ENCODE measurements around the gene C4BPB.

C4BPB gene

DNA sequence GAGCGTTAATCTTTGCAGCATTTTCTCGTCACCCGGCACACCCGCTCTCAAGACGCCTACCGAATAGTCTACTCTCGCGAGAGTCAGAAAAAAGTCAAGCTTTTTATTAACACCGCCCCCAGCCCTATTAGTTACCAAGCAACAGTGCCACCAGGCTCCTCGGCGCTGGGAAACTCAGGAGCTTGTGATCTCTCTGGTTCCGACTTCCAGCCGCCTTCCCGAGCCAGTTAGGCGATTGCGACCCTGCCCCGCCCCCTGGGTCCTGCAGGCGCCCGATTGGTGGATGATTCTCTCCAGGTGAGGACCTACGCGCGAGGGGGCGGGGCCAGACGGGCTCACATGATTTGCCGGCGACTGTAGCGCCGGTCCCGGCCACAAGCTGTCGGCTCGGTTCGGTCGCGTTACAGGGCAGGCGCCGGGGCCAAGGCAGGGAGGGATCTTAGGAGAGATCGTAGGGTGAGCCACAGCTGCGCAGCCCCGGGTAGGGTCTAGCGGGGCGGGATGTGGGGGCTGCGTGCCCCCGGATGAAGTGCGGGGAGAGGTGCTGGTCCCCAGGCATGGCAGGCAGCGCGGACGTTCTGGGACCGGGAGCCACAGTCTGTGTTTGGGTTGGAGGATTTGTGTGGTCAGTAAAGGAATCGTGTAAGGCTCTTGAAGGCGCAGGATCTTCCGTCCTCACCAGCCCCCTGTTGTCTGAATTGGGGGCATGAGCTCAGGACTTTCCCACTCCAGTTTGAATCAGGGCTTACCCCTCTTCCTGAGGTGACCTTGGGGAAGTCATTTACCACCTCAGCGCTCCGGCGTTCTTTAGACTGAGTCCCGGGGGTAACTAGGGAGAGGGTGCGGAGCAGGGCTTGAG is 35.5 kb upstream of the C4BPB start, which contains the start of gene PFKFB2:
PFKFB2 (plus strand) TSS at position 365 of the 859 bp plus-strand sequence. CDS start 1,443 bp downstream, outside the sequence.
- peak within 1 kb of the TSS; percentile 34 to 97 for H3K27ac ChIP-seq (ENCODE audit: insufficient read depth in 1 of 2, low read depth in 1 of 2, low read length in 2 of 2, poor library complexity in 1 of 2, severe bottlenecking in 2 of 2)
- peak; percentile 92 to 96 (median 96) for DNase-seq
- peaks cover 27 to 53% (median 37%) of the 10 kb centered on the region in 4 experiments for H3K4me1 ChIP-seq (ENCODE audit: control extremely low read depth in 1 of 4, control insufficient read depth in 4 of 4, insufficient read depth in 4 of 4, low read length in 3 of 4)
- peaks cover 6 to 14% (median 9%) of the 10 kb centered on the region in 4 experiments for H3K36me3 ChIP-seq (ENCODE audit: control insufficient read depth in 4 of 4, insufficient read depth in 4 of 4, low read length in 3 of 4)
- H3K9me3 ChIP-seq (ENCODE audit: control extremely low read depth in 1 of 5, control insufficient read depth in 4 of 5, insufficient read depth in 2 of 5, low read depth in 1 of 5, low read length in 4 of 5) = no peaks in the 10 kb centered on the region
- POLR2A ChIA-PET = interaction anchor here (0.9 to 1.3 kb wide), 3 partner anchors 10 to 269 kb away, joined by 3 to 4 read pairs (median 3); partner anchors contain the start of gene CD55
- peak within 1 kb of the TSS; percentile 62 to 91 (median 79) for H3K4me3 ChIP-seq (ENCODE audit: control insufficient read depth in 1 of 7, extremely low read depth in 1 of 7, insufficient read depth in 4 of 7, low read depth in 2 of 7, low read length in 6 of 7)
- CTCF ChIA-PET = interaction anchor here (0.6 to 1.3 kb wide), 12 partner anchors 8 to 565 kb away, joined by 3 to 4 read pairs (median 3); partner anchors contain the start of gene C1orf116
- H3K27me3 ChIP-seq (replicated peaks in 2 of 5; ENCODE audit: control insufficient read depth in 4 of 5, insufficient read depth in 5 of 5, low read length in 4 of 5) = no peaks in the 10 kb centered on the region
- 11% methylated on average over 47 of the region's 56 CpGs for WGBS (ENCODE audit: insufficient coverage)

DNA sequence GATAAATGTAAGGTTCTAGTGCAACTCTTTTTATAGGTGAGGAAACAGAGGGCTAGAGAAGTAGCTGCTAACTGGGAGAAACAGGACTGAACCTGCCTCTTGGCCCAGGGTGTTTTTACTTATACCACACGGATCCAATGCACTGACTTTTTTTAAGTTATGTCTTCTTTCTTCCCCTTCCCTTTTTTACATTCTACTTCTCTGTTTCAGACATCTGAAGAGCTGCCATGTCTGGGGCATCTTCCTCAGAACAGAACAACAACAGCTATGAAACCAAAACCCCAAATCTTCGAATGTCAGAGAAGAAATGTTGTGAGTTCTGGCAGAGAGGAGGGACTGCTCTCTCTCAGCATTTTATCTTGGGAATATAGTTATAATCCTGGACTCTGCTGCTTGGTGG is 34.2 kb upstream of the C4BPB start:
- peak overlapping the region in 2 of 7 experiments; percentile 10 to 34 for H3K4me3 ChIP-seq (ENCODE audit: control insufficient read depth in 1 of 7, extremely low read depth in 1 of 7, insufficient read depth in 4 of 7, low read depth in 2 of 7, low read length in 6 of 7)
- ChIA-PET POLR2A (interaction anchor here (0.6 kb wide), 1 partner anchor 24 kb away, joined by 3 read pairs; no protein-coding TSS in a partner anchor), CTCF (interaction anchor here (1.1 to 3.1 kb wide), 4 partner anchors 17 to 29 kb away, joined by 3 to 18 read pairs (median 9); no protein-coding TSS in a partner anchor)
- H3K4me1 ChIP-seq (ENCODE audit: control extremely low read depth in 1 of 4, control insufficient read depth in 4 of 4, insufficient read depth in 4 of 4, low read length in 3 of 4) = peaks cover 37 to 58% (median 44%) of the 10 kb centered on the region in 4 experiments
- no peaks in the 10 kb centered on the region for H3K9me3 ChIP-seq (ENCODE audit: control extremely low read depth in 1 of 5, control insufficient read depth in 4 of 5, insufficient read depth in 2 of 5, low read depth in 1 of 5, low read length in 4 of 5)
- H3K27ac ChIP-seq (ENCODE audit: insufficient read depth in 1 of 2, low read depth in 1 of 2, low read length in 2 of 2, poor library complexity in 1 of 2, severe bottlenecking in 2 of 2) = no peak overlapping the region
- H3K36me3 ChIP-seq (ENCODE audit: control insufficient read depth in 4 of 4, insufficient read depth in 4 of 4, low read length in 3 of 4) = peaks cover 0 to under 1% (median under 1%) of the 10 kb centered on the region in 4 experiments
- no peaks in the 10 kb centered on the region for H3K27me3 ChIP-seq (replicated peaks in 2 of 5; ENCODE audit: control insufficient read depth in 4 of 5, insufficient read depth in 5 of 5, low read length in 4 of 5)
- WGBS (ENCODE audit: insufficient coverage) = 40% methylated on average over 1 of the region's 2 CpGs
- peak in 2 of 3 donors; percentile 54 to 60 for DNase-seq

DNA sequence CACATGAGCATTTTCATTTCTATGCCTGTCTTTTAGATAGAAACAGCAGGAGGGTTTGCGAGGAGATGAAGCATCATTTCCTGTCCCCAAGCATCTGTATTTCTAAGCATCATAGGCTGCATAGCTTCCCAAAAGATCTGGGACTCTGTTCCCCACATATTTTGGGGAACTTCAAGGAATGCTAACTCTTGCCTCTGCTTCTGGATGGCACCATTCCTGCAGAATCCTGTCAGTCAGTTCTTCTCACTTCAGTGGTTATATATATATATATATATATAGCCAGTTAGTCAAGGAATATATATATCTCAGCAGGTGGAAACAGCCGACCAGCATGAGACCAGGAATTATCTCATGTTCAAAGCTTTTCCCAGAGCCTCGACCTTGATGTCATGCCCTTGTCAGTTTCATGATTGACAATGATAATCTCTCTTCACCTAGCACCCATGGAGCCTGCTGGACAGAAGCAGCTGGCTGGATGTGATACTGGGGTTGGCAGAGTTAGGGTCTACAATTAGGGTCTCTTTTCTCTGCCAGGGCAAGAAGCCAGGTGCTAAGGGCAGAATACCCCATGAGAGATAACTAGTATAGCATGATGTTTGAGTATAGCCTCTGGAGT is 33.2 kb upstream of the C4BPB start:
- Histone ChIP-seq H3K36me3 (ENCODE audit: control insufficient read depth in 4 of 4, insufficient read depth in 4 of 4, low read length in 3 of 4) (no peaks in the 10 kb centered on the region), H3K27me3 (replicated peaks in 2 of 5; ENCODE audit: control insufficient read depth in 4 of 5, insufficient read depth in 5 of 5, low read length in 4 of 5) (no peaks in the 10 kb centered on the region), H3K27ac (ENCODE audit: insufficient read depth in 1 of 2, low read depth in 1 of 2, low read length in 2 of 2, poor library complexity in 1 of 2, severe bottlenecking in 2 of 2) (no peak overlapping the region), H3K4me1 (ENCODE audit: control extremely low read depth in 1 of 4, control insufficient read depth in 4 of 4, insufficient read depth in 4 of 4, low read length in 3 of 4) (peaks cover 37 to 66% (median 49%) of the 10 kb centered on the region in 4 experiments), H3K4me3 (ENCODE audit: control insufficient read depth in 1 of 7, extremely low read depth in 1 of 7, insufficient read depth in 4 of 7, low read depth in 2 of 7, low read length in 6 of 7) (no peak overlapping the region), H3K9me3 (ENCODE audit: control extremely low read depth in 1 of 5, control insufficient read depth in 4 of 5, insufficient read depth in 2 of 5, low read depth in 1 of 5, low read length in 4 of 5) (no peaks in the 10 kb centered on the region)
- ChIA-PET CTCF (interaction anchor here (0.8 to 3.1 kb wide), 5 partner anchors 8 to 28 kb away, joined by 3 to 18 read pairs (median 4); no protein-coding TSS in a partner anchor), POLR2A (no interaction called here)
- no peak for DNase-seq
- WGBS (ENCODE audit: insufficient coverage) = 93% methylated on average over 2 of the region's 3 CpGs

DNA sequence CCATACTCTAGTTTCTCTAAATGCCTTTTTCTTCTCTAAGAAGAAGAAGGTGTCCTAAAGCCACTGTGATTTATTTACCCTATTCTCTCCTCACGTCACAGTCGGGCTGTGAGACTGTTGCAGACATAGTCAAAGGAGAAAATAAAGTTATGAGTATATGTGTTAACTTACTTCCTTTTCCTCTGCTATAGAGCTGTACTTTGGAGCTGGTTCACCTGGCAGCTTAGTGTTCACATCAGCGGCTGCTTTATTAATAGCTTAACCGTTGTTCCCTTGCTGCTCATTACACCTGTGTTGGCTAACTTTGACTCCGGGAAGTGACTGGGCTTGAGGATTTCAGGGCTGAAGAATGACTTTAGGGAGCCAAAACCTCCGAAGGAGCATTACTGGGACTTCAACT is 32.0 kb upstream of the C4BPB start:
- POLR2A ChIA-PET = no interaction called here
- Histone ChIP-seq H3K4me1 (ENCODE audit: control extremely low read depth in 1 of 4, control insufficient read depth in 4 of 4, insufficient read depth in 4 of 4, low read length in 3 of 4) (peaks cover 34 to 59% (median 42%) of the 10 kb centered on the region in 4 experiments), H3K4me3 (ENCODE audit: control insufficient read depth in 1 of 7, extremely low read depth in 1 of 7, insufficient read depth in 4 of 7, low read depth in 2 of 7, low read length in 6 of 7) (no peak overlapping the region), H3K27ac (ENCODE audit: insufficient read depth in 1 of 2, low read depth in 1 of 2, low read length in 2 of 2, poor library complexity in 1 of 2, severe bottlenecking in 2 of 2) (no peak overlapping the region), H3K27me3 (replicated peaks in 2 of 5; ENCODE audit: control insufficient read depth in 4 of 5, insufficient read depth in 5 of 5, low read length in 4 of 5) (no peaks in the 10 kb centered on the region), H3K9me3 (ENCODE audit: control extremely low read depth in 1 of 5, control insufficient read depth in 4 of 5, insufficient read depth in 2 of 5, low read depth in 1 of 5, low read length in 4 of 5) (no peaks in the 10 kb centered on the region), H3K36me3 (ENCODE audit: control insufficient read depth in 4 of 4, insufficient read depth in 4 of 4, low read length in 3 of 4) (peaks cover 0 to under 1% (median 0%) of the 10 kb centered on the region in 4 experiments)
- WGBS (ENCODE audit: insufficient coverage) = 82% methylated on average over 3 of the region's 6 CpGs
- CTCF ChIA-PET = interaction anchor here (3.1 kb wide), 1 partner anchor 19 kb away, joined by 15 read pairs; no protein-coding TSS in a partner anchor
- DNase-seq = no peak

DNA sequence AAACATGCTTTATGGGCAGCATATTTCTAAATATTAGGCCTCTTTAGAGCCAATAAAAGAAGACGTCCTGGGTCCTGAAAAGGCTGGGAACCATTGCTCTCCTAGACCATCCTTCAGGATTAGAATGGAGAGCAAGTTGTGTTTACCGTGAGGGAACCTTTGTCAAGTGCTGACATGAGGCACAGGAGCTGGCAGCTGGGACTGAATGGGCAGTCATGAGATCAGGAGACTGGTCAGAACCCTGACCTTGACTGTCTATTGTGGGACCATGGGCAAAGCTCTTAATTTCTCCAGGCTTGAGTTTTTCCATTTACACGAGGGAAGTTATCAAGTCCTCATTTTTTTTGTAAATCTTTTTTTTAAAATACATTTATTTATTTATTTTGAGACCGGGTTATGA is 30.4 kb upstream of the C4BPB start:
- POLR2A ChIA-PET = no interaction called here
- CTCF ChIA-PET = interaction anchor here (0.5 to 1.5 kb wide), 6 partner anchors 10 to 403 kb away, joined by 3 to 4 read pairs (median 3); no protein-coding TSS in a partner anchor
- DNase-seq = no peak
- peaks cover 0 to 15% (median 4%) of the 10 kb centered on the region in 4 experiments for H3K36me3 ChIP-seq (ENCODE audit: control insufficient read depth in 4 of 4, insufficient read depth in 4 of 4, low read length in 3 of 4)
- H3K4me3 ChIP-seq (ENCODE audit: control insufficient read depth in 1 of 7, extremely low read depth in 1 of 7, insufficient read depth in 4 of 7, low read depth in 2 of 7, low read length in 6 of 7) = no peak overlapping the region
- peaks cover 28 to 47% (median 31%) of the 10 kb centered on the region in 4 experiments for H3K4me1 ChIP-seq (ENCODE audit: control extremely low read depth in 1 of 4, control insufficient read depth in 4 of 4, insufficient read depth in 4 of 4, low read length in 3 of 4)
- H3K9me3 ChIP-seq (ENCODE audit: control extremely low read depth in 1 of 5, control insufficient read depth in 4 of 5, insufficient read depth in 2 of 5, low read depth in 1 of 5, low read length in 4 of 5) = no peaks in the 10 kb centered on the region
- WGBS (ENCODE audit: insufficient coverage) = 89% methylated on average over 2 of the region's 4 CpGs
- H3K27me3 ChIP-seq (replicated peaks in 2 of 5; ENCODE audit: control insufficient read depth in 4 of 5, insufficient read depth in 5 of 5, low read length in 4 of 5) = no peaks in the 10 kb centered on the region
- H3K27ac ChIP-seq (ENCODE audit: insufficient read depth in 1 of 2, low read depth in 1 of 2, low read length in 2 of 2, poor library complexity in 1 of 2, severe bottlenecking in 2 of 2) = no peak overlapping the region

DNA sequence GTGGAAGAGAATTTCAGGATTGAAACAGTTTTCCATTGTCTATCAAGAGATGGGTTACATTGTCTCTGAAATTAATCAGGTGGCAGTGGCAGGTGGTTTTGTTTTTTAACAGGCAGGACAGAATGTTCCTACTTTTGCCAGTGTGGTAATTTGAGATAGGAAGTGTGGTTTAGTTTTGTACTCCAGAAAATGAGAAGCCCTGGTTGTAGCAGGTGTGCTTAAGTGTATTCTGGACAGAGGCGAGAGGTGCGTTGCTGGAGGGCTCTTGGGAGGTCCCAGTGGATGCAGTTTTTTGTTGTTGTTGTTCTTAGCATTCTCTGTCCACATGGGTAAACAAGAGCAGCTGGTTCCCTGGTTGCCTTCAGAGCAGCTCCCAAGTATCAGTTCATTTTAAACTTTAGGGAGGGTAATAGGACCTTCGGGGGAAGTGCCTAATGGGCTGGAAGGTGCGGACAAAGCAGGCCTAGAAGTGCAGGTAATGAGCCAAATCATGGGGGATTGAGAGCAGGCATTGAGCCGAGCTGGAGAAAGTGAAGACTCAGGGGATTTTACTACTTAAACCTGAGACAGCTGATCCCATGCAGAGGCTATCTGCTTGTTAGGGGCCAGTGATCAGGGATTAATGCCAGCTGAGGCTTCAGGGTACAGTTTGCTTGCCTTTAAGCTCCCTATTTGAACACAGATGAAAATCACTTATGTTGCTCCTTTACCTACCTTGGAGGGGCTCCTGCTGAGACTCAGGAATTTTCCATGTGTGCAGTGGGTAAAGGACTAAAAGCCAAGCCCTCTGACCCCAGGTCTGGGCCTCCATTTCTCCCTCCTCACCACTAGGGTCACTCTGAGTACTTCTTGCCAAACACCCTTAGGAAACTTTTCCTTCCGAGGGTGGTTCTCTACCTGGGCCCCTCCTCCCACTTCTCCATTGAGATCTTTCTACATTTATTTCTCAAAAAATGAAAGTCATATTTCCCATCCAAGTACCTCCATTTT is 29.5 kb upstream of the C4BPB start:
- Histone ChIP-seq H3K4me1 (ENCODE audit: control extremely low read depth in 1 of 4, control insufficient read depth in 4 of 4, insufficient read depth in 4 of 4, low read length in 3 of 4) (peaks cover 21 to 40% (median 27%) of the 10 kb centered on the region in 4 experiments), H3K9me3 (ENCODE audit: control extremely low read depth in 1 of 5, control insufficient read depth in 4 of 5, insufficient read depth in 2 of 5, low read depth in 1 of 5, low read length in 4 of 5) (no peaks in the 10 kb centered on the region), H3K4me3 (ENCODE audit: control insufficient read depth in 1 of 7, extremely low read depth in 1 of 7, insufficient read depth in 4 of 7, low read depth in 2 of 7, low read length in 6 of 7) (peak overlapping the region in 1 of 7 experiments; percentile 42), H3K27me3 (replicated peaks in 2 of 5; ENCODE audit: control insufficient read depth in 4 of 5, insufficient read depth in 5 of 5, low read length in 4 of 5) (no peaks in the 10 kb centered on the region), H3K36me3 (ENCODE audit: control insufficient read depth in 4 of 4, insufficient read depth in 4 of 4, low read length in 3 of 4) (peaks cover 2 to 23% (median 4%) of the 10 kb centered on the region in 4 experiments), H3K27ac (ENCODE audit: insufficient read depth in 1 of 2, low read depth in 1 of 2, low read length in 2 of 2, poor library complexity in 1 of 2, severe bottlenecking in 2 of 2) (no peak overlapping the region)
- peak in 2 of 3 donors; percentile 40 to 65 for DNase-seq
- CTCF ChIA-PET = interaction anchor here (0.5 to 3.1 kb wide), 8 partner anchors 9 to 404 kb away, joined by 3 to 20 read pairs (median 3); no protein-coding TSS in a partner anchor
- 64% methylated on average over 5 of the region's 6 CpGs for WGBS (ENCODE audit: insufficient coverage)
- POLR2A ChIA-PET = interaction anchor here (0.6 kb wide), 1 partner anchor 41 kb away, joined by 5 read pairs; no protein-coding TSS in a partner anchor

All from common myeloid progenitor, CD34-positive (primary cell).